SK-N-MC (cell line): Measurements from ENCODE around the gene RAB8A.
"Not testable (repeated sequence)": the region's sequence is repeated elsewhere in the genome, so short reads cannot be mapped to it uniquely, and the experiment has no call there.

Source experiments
- DNase-seq: peaks from one replicate; pipeline ENCODE4 v3.0.0-alpha.2; 2011; ENCODE audit warnings: low read depth, low spot score
- H3K27ac ChIP-seq: fragments of 200-600 bp; sonication (generic); 2 replicates; pipeline ENCODE4 v1.5.1; 2016; ENCODE audit warnings: mixed run types
- H3K36me3 ChIP-seq: fragments of 200-600 bp; sonication (generic); 2 replicates; pipeline ENCODE4 v1.6.1; 2017; ENCODE audit warnings: antibody characterized with exemption, low read length, mixed read lengths; ENCODE audit not compliant: insufficient read depth
- H3K4me3 ChIP-seq: fragments of 200-600 bp; sonication (generic); 2 replicates; pipeline ENCODE4 v1.5.1; 2016
- H3K9ac ChIP-seq: fragments of 200-600 bp; sonication (generic); 2 replicates; pipeline ENCODE4 v1.8.0; 2017; ENCODE audit warnings: mixed run types, mixed read lengths; ENCODE audit not compliant: insufficient read length
- H3K9me3 ChIP-seq: fragments of 200-600 bp; sonication (generic); 2 replicates; pipeline ENCODE4 v1.6.1; 2017; ENCODE audit warnings: low read depth, mild to moderate bottlenecking, antibody characterized with exemption, low read length, moderate library complexity, mixed read lengths
- EZH2 ChIP-seq: fragments of 200-600 bp; sonication (generic); IDR thresholded peaks from one replicate; pipeline ENCODE4 v1.6.1; 2017; ENCODE audit warnings: antibody characterized with exemption
- FOXP2 ChIP-seq: optimal IDR thresholded peaks from 2 replicates; pipeline ENCODE3; 2011; ENCODE audit warnings: mild to moderate bottlenecking, moderate library complexity; ENCODE audit not compliant: insufficient read depth; ENCODE audit errors: extremely low read length, control extremely low read depth
- POLR2AphosphoS5 ChIP-seq: IDR thresholded peaks from 2 replicates; pipeline ENCODE4 v1.6.1; 2012; ENCODE audit warnings: mild to moderate bottlenecking, low read depth, low read length, borderline replicate concordance

RAB8A gene

GRCh38 chr19:16161840-16162239 lies 50.2 kb downstream of the RAB8A start:
- Histone ChIP-seq H3K9me3 (no peaks in the 10 kb centered on the region), H3K4me3 (no peak overlapping the region), H3K36me3 (no peaks in the 10 kb centered on the region), H3K27ac (no peak overlapping the region), H3K9ac (no peak overlapping the region)
- TF ChIP-seq FOXP2 (no peak), POLR2AphosphoS5 (no peak), EZH2 (no peak)
- no peak for DNase-seq

- no peak for TF ChIP-seq POLR2AphosphoS5
- no peak for TF ChIP-seq EZH2
- TF ChIP-seq FOXP2: no peak
- H3K9ac ChIP-seq: no peak overlapping the region
- H3K9me3 ChIP-seq: no peaks in the 10 kb centered on the region
- H3K4me3 ChIP-seq: no peak overlapping the region
- H3K36me3 ChIP-seq: no peaks in the 10 kb centered on the region
- DNase-seq: no peak
- no peak overlapping the region for H3K27ac ChIP-seq
These were observed 52.7 kb downstream of the RAB8A start for GRCh38 chr19:16164222-16164890.

- Histone ChIP-seq H3K27ac (no peak overlapping the region), H3K9ac (no peak overlapping the region), H3K9me3 (no peaks in the 10 kb centered on the region), H3K4me3 (no peak overlapping the region), H3K36me3 (no peaks in the 10 kb centered on the region)
- no peak for DNase-seq
- no peak for TF ChIP-seq EZH2
- TF ChIP-seq FOXP2: no peak
- TF ChIP-seq POLR2AphosphoS5: no peak
These were observed 54.7 kb downstream of the RAB8A start for GRCh38 chr19:16166417-16166816.

GRCh38 chr19:16167055-16167454 lies 55.4 kb downstream of the RAB8A start:
- no peaks in the 10 kb centered on the region for H3K9me3 ChIP-seq
- H3K9ac ChIP-seq: no peak overlapping the region
- no peaks in the 10 kb centered on the region for H3K36me3 ChIP-seq
- TF ChIP-seq POLR2AphosphoS5: no peak
- TF ChIP-seq FOXP2: no peak
- TF ChIP-seq EZH2: no peak
- DNase-seq: no peak
- no peak overlapping the region for H3K27ac ChIP-seq
- H3K4me3 ChIP-seq: no peak overlapping the region

- Histone ChIP-seq H3K9ac (no peak overlapping the region), H3K36me3 (no peaks in the 10 kb centered on the region), H3K4me3 (no peak overlapping the region), H3K9me3 (no peaks in the 10 kb centered on the region), H3K27ac (no peak overlapping the region)
- TF ChIP-seq POLR2AphosphoS5 (no peak), EZH2 (no peak), FOXP2 (no peak)
- no peak for DNase-seq
These were observed 56.9 kb downstream of the RAB8A start for GRCh38 chr19:16168465-16169081.

GRCh38 chr19:16170134-16170533 lies 58.4 kb downstream of the RAB8A start:
- Histone ChIP-seq H3K27ac (no peak overlapping the region), H3K9me3 (no peaks in the 10 kb centered on the region), H3K9ac (no peak overlapping the region), H3K36me3 (no peaks in the 10 kb centered on the region), H3K4me3 (no peak overlapping the region)
- no peak for DNase-seq
- TF ChIP-seq FOXP2: no peak
- no peak for TF ChIP-seq POLR2AphosphoS5
- TF ChIP-seq EZH2: no peak

GRCh38 chr19:16175954-16176353 lies 64.3 kb downstream of the RAB8A start:
- Histone ChIP-seq H3K9me3 (no peaks in the 10 kb centered on the region), H3K9ac (no peak overlapping the region), H3K36me3 (no peaks in the 10 kb centered on the region), H3K4me3 (no peak overlapping the region), H3K27ac (no peak overlapping the region)
- TF ChIP-seq POLR2AphosphoS5 (no peak), EZH2 (no peak), FOXP2 (no peak)
- DNase-seq: no peak

- not testable (repeated sequence) for DNase-seq, H3K36me3 ChIP-seq, H3K9me3 ChIP-seq, H3K4me3 ChIP-seq, H3K9ac ChIP-seq, H3K27ac ChIP-seq
These were observed 67.2 kb downstream of the RAB8A start for GRCh38 chr19:16178866-16179265.

- H3K27ac ChIP-seq: no peak overlapping the region
- TF ChIP-seq POLR2AphosphoS5 (no peak), EZH2 (no peak), FOXP2 (no peak)
- no peak overlapping the region for H3K4me3 ChIP-seq
- H3K36me3 ChIP-seq: no peaks in the 10 kb centered on the region
- H3K9ac ChIP-seq: no peak overlapping the region
- H3K9me3 ChIP-seq: no peaks in the 10 kb centered on the region
- no peak for DNase-seq
These were observed 68.9 kb downstream of the RAB8A start for GRCh38 chr19:16180611-16181010.
